GM12878 (cell line): ENCODE results near the gene TACC2. TPM values are rescaled to one million over a fixed set of nuclear protein-coding genes. Genes with fewer than 3 reads are reported as not detected.
"Not testable (repeated sequence)": the region's sequence is repeated elsewhere in the genome, so short reads cannot be mapped to it uniquely, and the experiment has no call there.

Experiments used
- ATAC-seq: fragments of 200-7000 bp; cut with Tn5 transposase; 3 replicates; pipeline ENCODE4 v1.9.1; 2020; ENCODE audit warnings: mild to moderate bottlenecking, moderate library complexity
- BruUV-seq: library from RNA; stranded (reverse); fragments of 400-500 nt; replicated peaks from 2 replicates; lab custom pipeline; 2021; lab: Mats Ljungman, UMichigan
- CTCF ChIA-PET: fragments of 300-600 bp; sonication (Branson Sonifier 250); formaldehyde crosslinking; extraction: SDS; loops from one replicate; lab custom pipeline; 2021; ENCODE audit warnings: inconsistent platforms; lab: Yijun Ruan, JAX
- POLR2A ChIA-PET: fragments of 350-600 bp; formaldehyde crosslinking; extraction: SDS; loops from one replicate; lab custom pipeline; 2021; ENCODE audit warnings: inconsistent platforms; lab: Charles Lee
- RAD21 ChIA-PET: fragments of 300-600 bp; sonication (Branson Sonifier 250); formaldehyde crosslinking; loops from one replicate; lab custom pipeline; 2023; ENCODE audit warnings: antibody characterized with exemption; ENCODE audit not compliant: unreplicated experiment; lab: Charles Lee
- SMC1A ChIA-PET: fragments of 300-600 bp; sonication (Branson Sonifier 250); formaldehyde crosslinking; loops from one replicate; lab custom pipeline; 2023; ENCODE audit not compliant: unreplicated experiment, uncharacterized antibody; lab: Charles Lee
- DNase-seq: peaks from one replicate; pipeline ENCODE4 v3.0.0-alpha.2; 2011; ENCODE audit warnings: low read depth, low spot score
- FAIRE-seq: peaks from 3 replicates; lab custom pipeline; 2011; peaks lifted over from hg19 to GRCh38; lab: Jason Lieb, UNC
- H2AFZ ChIP-seq: 2 replicates; pipeline ENCODE4 v1.6.0; 2011; ENCODE audit warnings: low read depth, low read length, control low read depth; ENCODE audit not compliant: control insufficient read depth
- H3K27ac ChIP-seq: 2 replicates; pipeline ENCODE4 v1.5.1; 2011; ENCODE audit warnings: control low read depth; ENCODE audit not compliant: control insufficient read depth, insufficient read depth
- H3K27me3 ChIP-seq, 2 experiments: replicated peaks in 1 of 2; 2 replicates each; pipeline versions ENCODE4 v1.6.0 to v1.6.1; 2011; ENCODE audit warnings: low read length in 1 of 2; ENCODE audit not compliant: control insufficient read depth in 2 of 2, insufficient read depth in 2 of 2
- H3K36me3 ChIP-seq, 2 experiments: 2 replicates each; pipeline ENCODE4 v1.5.1; 2011; ENCODE audit warnings: low read length in 1 of 2; ENCODE audit not compliant: control insufficient read depth in 2 of 2, insufficient read depth in 2 of 2
- H3K4me1 ChIP-seq: 2 replicates; pipeline ENCODE4 v1.6.1; 2011; ENCODE audit warnings: mild to moderate bottlenecking, low read length, moderate library complexity, mixed read lengths; ENCODE audit not compliant: control insufficient read depth, insufficient read depth
- H3K4me2 ChIP-seq: 2 replicates; pipeline ENCODE4 v1.6.0; 2011; ENCODE audit warnings: control low read depth; ENCODE audit not compliant: control insufficient read depth, insufficient read depth
- H3K4me3 ChIP-seq: fragments of 200-600 bp; sonication (generic); 2 replicates; pipeline ENCODE4 v1.5.1; 2016
- H3K79me2 ChIP-seq: 2 replicates; pipeline ENCODE4 v1.6.0; 2011; ENCODE audit warnings: low read length; ENCODE audit not compliant: control insufficient read depth, insufficient read depth
- H3K9ac ChIP-seq: 2 replicates; pipeline ENCODE4 v1.8.0; 2011; ENCODE audit warnings: low read length, control low read depth, mixed read lengths; ENCODE audit not compliant: control insufficient read depth, insufficient read depth
- H3K9me3 ChIP-seq: replicated peaks from 3 replicates; pipeline ENCODE4 v1.5.1; 2011; ENCODE audit warnings: mild to moderate bottlenecking, low read length; ENCODE audit not compliant: control insufficient read depth, insufficient read depth
- H4K20me1 ChIP-seq: 2 replicates; pipeline ENCODE4 v1.6.0; 2011; ENCODE audit not compliant: control insufficient read depth, insufficient read depth
- WGBS: methylation state at CpG from one replicate; pipeline ENCODE4 v1.1.6; 2016; ENCODE audit warnings: low lambda C conversion rate; ENCODE audit not compliant: insufficient replicate concordance, insufficient coverage; ENCODE audit errors: missing lambda C conversion rate; 5-methylcytosine and 5-hydroxymethylcytosine counted together
- in situ Hi-C: fragments of 300-500 bp; cut with MboI; formaldehyde crosslinking; loops from 9 replicates; pipeline ENCODE4 v1.14.3; 2018; ENCODE audit warnings: mixed read lengths
- intact Hi-C: fragments of 100-400 bp; cut with micrococcal nuclease; formaldehyde crosslinking; loops from one replicate; pipeline ENCODE4 v1.14.2; 2022; ENCODE audit not compliant: unreplicated experiment
- polyA plus RNA-seq, 11 experiments: library from polyadenylated mRNA; depleted of rRNA in 4 of 11; unstranded in 6 of 11; stranded (reverse) in 5 of 11; fragments of >200 nt; fragmentation: Nextera tagmentation in 4 of 11; fragmentation: Illumina TruSeq in 1 of 11; extraction: Ambion mirVana in 4 of 11; extraction: Trizol in 1 of 11; gene quantifications; 1 replicate in 1 of 11; 2 replicates in 10 of 11; pipeline versions ENCODE4 v1.2.1 to v1.2.3, GENCODE V29; 2011 to 2016; ENCODE audit warnings: inconsistent platforms in 2 of 11, missing spikeins in 2 of 11, low read depth in 1 of 11
- total RNA-seq, 4 experiments: library from RNA; depleted of rRNA in 3 of 4; stranded (reverse); fragments of >200 nt in 3 of 4; fragmentation: Illumina TruSeq in 1 of 4; extraction: Trizol in 1 of 4; gene quantifications; 2 replicates each; pipeline versions ENCODE4 v1.2.1 to v1.2.3, GENCODE V29; 2013 to 2021
- TF ChIP-seq, protein P1 (sequence below): fragments of 450-650 bp; conservative IDR thresholded peaks from 2 replicates; pipeline ENCODE4 v1.6.1; 2017; ENCODE audit warnings: mild to moderate bottlenecking, moderate library complexity

TACC2 gene
- total and polyA plus RNA-seq, 10 of the 15 experiments (the other 5 are each of a cell fraction or from before 2014, with no cell fraction given), result 0.07 to 0.64 (median 0.13) TPM; not detected in 5

DNA sequence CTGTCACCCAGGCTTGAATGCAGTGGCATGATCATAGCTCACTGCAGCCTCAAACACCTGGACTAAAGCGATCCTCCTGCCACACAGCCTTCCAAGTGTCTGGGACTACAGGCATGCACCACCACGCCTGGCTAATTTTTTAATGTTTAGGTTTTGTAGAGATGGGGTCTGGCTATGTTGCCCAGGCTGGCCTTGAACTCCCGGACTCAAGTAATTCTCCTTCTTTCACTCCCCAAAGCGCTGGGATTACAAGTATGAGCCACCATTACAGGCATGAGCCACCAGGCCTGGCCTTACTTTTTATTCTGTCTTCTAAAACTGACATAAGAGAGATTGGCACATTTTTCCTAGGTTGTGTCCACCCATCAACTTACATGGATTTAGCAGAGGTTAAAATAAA is 33.3 kb downstream of the TACC2 start:
- no TSS peak for BruUV-seq
- H3K4me1 ChIP-seq, result no peaks in the 10 kb centered on the region
- ATAC-seq (no peak), DNase-seq (no peak), FAIRE-seq (no peak)
- WGBS, result 18% methylated on average over 4 of the region's 4 CpGs
- ChIA-PET RAD21 (no interaction called here), SMC1A (no interaction called here), CTCF (no interaction called here), POLR2A (no interaction called here)
- H3K27me3 ChIP-seq, result no peaks in the 10 kb centered on the region; a peak in 1 of 4 replicates
- no peaks in the 10 kb centered on the region for H4K20me1 ChIP-seq
- in situ Hi-C loops, result no loop called here
- no peak overlapping the region for H3K4me2 ChIP-seq
- H3K9ac ChIP-seq, result no peak overlapping the region
- TF ChIP-seq, protein P1, sequence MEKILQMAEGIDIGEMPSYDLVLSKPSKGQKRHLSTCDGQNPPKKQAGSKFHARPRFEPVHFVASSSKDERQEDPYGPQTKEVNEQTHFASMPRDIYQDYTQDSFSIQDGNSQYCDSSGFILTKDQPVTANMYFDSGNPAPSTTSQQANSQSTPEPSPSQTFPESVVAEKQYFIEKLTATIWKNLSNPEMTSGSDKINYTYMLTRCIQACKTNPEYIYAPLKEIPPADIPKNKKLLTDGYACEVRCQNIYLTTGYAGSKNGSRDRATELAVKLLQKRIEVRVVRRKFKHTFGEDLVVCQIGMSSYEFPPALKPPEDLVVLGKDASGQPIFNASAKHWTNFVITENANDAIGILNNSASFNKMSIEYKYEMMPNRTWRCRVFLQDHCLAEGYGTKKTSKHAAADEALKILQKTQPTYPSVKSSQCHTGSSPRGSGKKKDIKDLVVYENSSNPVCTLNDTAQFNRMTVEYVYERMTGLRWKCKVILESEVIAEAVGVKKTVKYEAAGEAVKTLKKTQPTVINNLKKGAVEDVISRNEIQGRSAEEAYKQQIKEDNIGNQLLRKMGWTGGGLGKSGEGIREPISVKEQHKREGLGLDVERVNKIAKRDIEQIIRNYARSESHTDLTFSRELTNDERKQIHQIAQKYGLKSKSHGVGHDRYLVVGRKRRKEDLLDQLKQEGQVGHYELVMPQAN, result no peak
- intact Hi-C loops, result no loop called here
- H3K9me3 ChIP-seq, result no peaks in the 10 kb centered on the region
- no peaks in the 10 kb centered on the region for H3K36me3 ChIP-seq
- no peak overlapping the region for H3K4me3 ChIP-seq
- no peak overlapping the region for H2AFZ ChIP-seq
- no peak overlapping the region for H3K27ac ChIP-seq
- no peaks in the 10 kb centered on the region for H3K79me2 ChIP-seq

DNA sequence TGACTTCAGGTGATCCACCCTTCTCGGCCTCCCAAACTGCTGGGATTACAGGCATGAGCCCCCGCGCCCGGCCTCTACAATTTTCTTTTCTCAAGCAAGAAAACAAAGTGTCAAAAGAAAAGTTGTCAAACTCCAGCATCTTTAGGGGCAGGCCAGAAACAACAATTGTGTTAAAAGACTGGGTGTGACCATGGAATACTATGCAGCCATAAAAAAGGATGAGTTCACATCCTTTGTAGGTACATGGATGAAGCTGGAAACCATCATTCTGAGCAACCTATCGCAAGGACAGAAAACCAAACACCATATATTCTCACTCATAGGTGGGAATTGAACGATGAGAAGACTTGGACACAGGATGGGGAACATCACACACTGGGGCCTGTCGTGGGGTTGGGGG is 34.3 kb downstream of the TACC2 start:
- H4K20me1 ChIP-seq, intact Hi-C loops, CTCF ChIA-PET, H2AFZ ChIP-seq, SMC1A ChIA-PET, DNase-seq, H3K36me3 ChIP-seq, H3K4me2 ChIP-seq, POLR2A ChIA-PET, H3K9me3 ChIP-seq, H3K4me1 ChIP-seq, H3K79me2 ChIP-seq, ATAC-seq, H3K27ac ChIP-seq, RAD21 ChIA-PET, H3K4me3 ChIP-seq, in situ Hi-C loops, BruUV-seq, FAIRE-seq, H3K9ac ChIP-seq, H3K27me3 ChIP-seq: not testable (repeated sequence)
- WGBS, result 47% methylated on average over 7 of the region's 7 CpGs
